Neutrophil (primary cell): ENCODE results near the gene ZNRF4.
"Not testable (repeated sequence)": the region's sequence is repeated elsewhere in the genome, so short reads cannot be mapped to it uniquely, and the experiment has no call there.

Experiments
- H3K27ac ChIP-seq: fragments of 200-600 bp; sonication (generic); 2 replicates; pipeline ENCODE4 v1.5.1; 2016; ENCODE audit warnings: mild to moderate bottlenecking, moderate library complexity
- H3K27me3 ChIP-seq: fragments of 200-600 bp; sonication (generic); 2 replicates; pipeline ENCODE4 v1.6.0; 2016; ENCODE audit warnings: mild to moderate bottlenecking
- H3K36me3 ChIP-seq: fragments of 200-600 bp; sonication (generic); 2 replicates; pipeline ENCODE4 v1.5.1; 2017
- H3K4me1 ChIP-seq, 2 experiments: fragments of 200-600 bp in 1 of 2; sonication (generic) in 1 of 2; 1 replicate in 1 of 2; 2 replicates in 1 of 2; pipeline versions ENCODE4 v1.5.1 to v1.6.1; 2013 to 2016; ENCODE audit warnings: low read depth in 1 of 2, low read length in 1 of 2, mild to moderate bottlenecking in 1 of 2, moderate library complexity in 1 of 2; ENCODE audit not compliant: control insufficient read depth in 1 of 2, insufficient read depth in 1 of 2
- H3K4me3 ChIP-seq, 2 experiments: fragments of 200-600 bp in 1 of 2; sonication (generic) in 1 of 2; 1 replicate in 1 of 2; 2 replicates in 1 of 2; pipeline ENCODE4 v1.5.1; 2013 to 2016; ENCODE audit warnings: low read depth in 1 of 2, low read length in 1 of 2, mild to moderate bottlenecking in 1 of 2, moderate library complexity in 1 of 2
- H3K9me3 ChIP-seq: fragments of 200-600 bp; sonication (generic); 2 replicates; pipeline ENCODE4 v1.5.1; 2016
- TF ChIP-seq, protein P1 (sequence below): fragments of 200-600 bp; sonication (generic); IDR thresholded peaks from 2 replicates; pipeline ENCODE4 v1.5.1; 2016; ENCODE audit warnings: antibody characterized with exemption

The ZNRF4 gene

DNA sequence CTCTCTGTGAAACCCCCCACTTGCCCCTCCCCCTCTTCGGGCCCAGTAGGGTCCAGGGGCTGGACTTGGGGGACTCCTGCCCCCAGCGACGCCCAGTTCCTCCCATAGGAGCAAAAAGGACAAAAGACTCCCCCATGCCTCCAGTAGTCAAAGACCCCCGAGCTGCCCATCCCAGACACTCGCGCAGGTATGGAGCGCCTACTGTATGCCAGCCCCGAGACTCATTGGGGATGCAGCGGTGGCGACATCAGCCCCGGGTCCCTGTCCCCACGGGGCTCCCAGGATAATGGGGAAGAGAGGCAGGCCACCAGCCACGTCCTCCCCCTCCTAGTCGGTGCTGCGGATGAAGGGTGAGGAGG is 18.3 kb upstream of the ZNRF4 start:
- H3K4me3 ChIP-seq, result no peak overlapping the region
- no peaks in the 10 kb centered on the region for H3K36me3 ChIP-seq
- H3K27ac ChIP-seq, result no peak overlapping the region
- no peaks in the 10 kb centered on the region for H3K4me1 ChIP-seq
- TF ChIP-seq, protein P1, sequence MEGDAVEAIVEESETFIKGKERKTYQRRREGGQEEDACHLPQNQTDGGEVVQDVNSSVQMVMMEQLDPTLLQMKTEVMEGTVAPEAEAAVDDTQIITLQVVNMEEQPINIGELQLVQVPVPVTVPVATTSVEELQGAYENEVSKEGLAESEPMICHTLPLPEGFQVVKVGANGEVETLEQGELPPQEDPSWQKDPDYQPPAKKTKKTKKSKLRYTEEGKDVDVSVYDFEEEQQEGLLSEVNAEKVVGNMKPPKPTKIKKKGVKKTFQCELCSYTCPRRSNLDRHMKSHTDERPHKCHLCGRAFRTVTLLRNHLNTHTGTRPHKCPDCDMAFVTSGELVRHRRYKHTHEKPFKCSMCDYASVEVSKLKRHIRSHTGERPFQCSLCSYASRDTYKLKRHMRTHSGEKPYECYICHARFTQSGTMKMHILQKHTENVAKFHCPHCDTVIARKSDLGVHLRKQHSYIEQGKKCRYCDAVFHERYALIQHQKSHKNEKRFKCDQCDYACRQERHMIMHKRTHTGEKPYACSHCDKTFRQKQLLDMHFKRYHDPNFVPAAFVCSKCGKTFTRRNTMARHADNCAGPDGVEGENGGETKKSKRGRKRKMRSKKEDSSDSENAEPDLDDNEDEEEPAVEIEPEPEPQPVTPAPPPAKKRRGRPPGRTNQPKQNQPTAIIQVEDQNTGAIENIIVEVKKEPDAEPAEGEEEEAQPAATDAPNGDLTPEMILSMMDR, result no peak
- H3K27me3 ChIP-seq, result peaks cover 59% of the 10 kb centered on the region
- no peaks in the 10 kb centered on the region for H3K9me3 ChIP-seq

DNA sequence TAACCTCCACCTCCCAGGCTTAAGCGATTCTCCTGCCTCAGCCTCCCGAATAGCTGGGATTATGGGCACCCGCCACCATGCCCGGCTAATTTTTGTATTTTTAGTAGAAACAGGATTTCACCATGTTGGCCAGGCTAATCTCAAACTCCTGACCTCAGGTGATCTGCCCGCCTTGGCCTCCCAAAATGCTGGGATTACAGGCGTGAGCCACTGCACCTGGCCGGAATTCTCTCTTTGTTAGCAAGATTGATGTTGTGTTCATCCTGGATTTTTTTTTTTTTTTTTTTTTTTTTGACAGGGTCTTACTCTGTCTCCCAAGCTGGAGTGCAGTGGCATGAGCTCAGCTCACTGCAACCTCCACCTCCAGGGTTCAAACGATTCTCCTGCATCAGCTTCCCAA is 16.5 kb upstream of the ZNRF4 start:
- H3K4me3 ChIP-seq, H3K4me1 ChIP-seq, H3K9me3 ChIP-seq, H3K27ac ChIP-seq, H3K36me3 ChIP-seq: not testable (repeated sequence)
- peaks cover 56% of the 10 kb centered on the region for H3K27me3 ChIP-seq

DNA sequence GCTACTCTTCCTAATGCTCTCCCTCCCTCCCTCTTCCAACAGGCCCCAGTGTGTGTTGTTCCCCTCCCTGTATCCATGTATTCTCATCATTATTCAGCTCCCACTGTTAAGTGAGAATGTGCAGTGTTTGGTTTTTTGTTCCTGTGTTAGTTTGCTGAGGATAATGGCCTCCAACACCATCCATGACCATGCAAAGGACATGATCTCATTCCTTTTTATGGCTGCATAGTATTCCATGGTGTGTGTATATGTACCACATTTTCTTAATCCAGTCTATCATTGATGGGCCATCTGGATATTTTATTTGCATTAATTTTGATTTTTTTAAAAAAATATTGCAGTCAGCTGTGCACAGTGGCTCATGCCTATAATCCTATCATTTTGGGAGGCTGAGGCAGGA is 15.8 kb upstream of the ZNRF4 start:
- no peak overlapping the region for H3K27ac ChIP-seq
- H3K9me3 ChIP-seq, result no peaks in the 10 kb centered on the region
- no peaks in the 10 kb centered on the region for H3K4me1 ChIP-seq
- TF ChIP-seq, protein P1, result no peak
- H3K36me3 ChIP-seq, result no peaks in the 10 kb centered on the region
- no peak overlapping the region for H3K4me3 ChIP-seq
- H3K27me3 ChIP-seq, result peaks cover 50% of the 10 kb centered on the region

GRCh38 chr19:5440299-5440698 is 14.9 kb upstream of the ZNRF4 start:
- TF ChIP-seq, protein P1, result no peak
- no peak overlapping the region for H3K27ac ChIP-seq
- H3K27me3 ChIP-seq, result peaks cover 42% of the 10 kb centered on the region
- no peaks in the 10 kb centered on the region for H3K9me3 ChIP-seq
- H3K4me3 ChIP-seq, result no peak overlapping the region
- H3K4me1 ChIP-seq, result no peaks in the 10 kb centered on the region
- no peaks in the 10 kb centered on the region for H3K36me3 ChIP-seq

DNA sequence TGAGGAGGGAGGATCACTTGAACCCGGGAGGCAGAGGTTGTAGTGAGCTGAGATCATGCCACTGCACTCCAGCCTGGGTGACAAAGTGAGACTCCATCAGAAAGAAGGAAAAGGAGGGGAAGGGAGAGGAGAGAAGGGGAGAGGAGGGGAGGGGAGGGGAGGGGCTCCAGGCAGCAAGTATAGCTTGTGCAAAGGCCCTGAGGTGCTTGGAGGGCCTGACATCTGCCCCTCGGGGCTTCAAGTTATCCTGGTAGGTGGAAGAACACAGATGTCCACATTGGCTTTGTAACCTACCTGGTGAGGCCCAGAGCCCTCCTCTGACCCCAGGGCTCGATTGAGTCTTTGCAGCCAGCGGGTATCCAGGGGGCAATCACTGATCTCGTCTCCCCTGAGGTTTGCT is 11.5 kb upstream of the ZNRF4 start:
- Histone ChIP-seq H3K27ac (no peak overlapping the region), H3K27me3 (peaks cover 14% of the 10 kb centered on the region)
- TF ChIP-seq, protein P1, result no peak

DNA sequence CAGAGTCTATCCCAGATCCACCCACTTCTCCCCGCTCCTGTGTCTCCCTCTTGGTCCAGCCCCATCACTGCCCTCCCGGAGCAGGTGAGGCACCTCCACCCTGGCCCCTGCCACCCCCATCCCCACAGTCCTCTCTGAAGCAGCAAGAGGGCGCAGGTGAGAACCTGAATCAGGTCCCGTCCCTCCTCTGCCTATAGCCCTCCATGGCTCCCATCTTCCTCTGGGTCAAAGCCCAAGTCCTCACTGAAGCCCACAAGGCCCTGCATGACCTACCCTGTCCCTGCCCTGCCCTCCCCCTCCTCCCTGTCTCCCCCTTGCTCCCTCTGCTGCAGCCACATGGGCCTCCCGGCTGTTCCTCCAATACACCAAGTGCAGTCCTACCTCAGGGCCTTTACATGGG is 10.8 kb upstream of the ZNRF4 start:
- Histone ChIP-seq H3K9me3 (no peaks in the 10 kb centered on the region), H3K4me3 (no peak overlapping the region), H3K27ac (no peak overlapping the region), H3K36me3 (no peaks in the 10 kb centered on the region), H3K27me3 (peaks cover 9% of the 10 kb centered on the region), H3K4me1 (no peaks in the 10 kb centered on the region)
- TF ChIP-seq, protein P1, result no peak

More for the DNA sequence above, 11.5 kb upstream of the ZNRF4 start:
- Histone ChIP-seq H3K4me1 (no peaks in the 10 kb centered on the region), H3K4me3 (no peak overlapping the region), H3K36me3 (no peaks in the 10 kb centered on the region), H3K9me3 (no peaks in the 10 kb centered on the region)
